ENCODE data around the gene HHLA2. TPM values are rescaled to one million over a fixed set of nuclear protein-coding genes. Genes with fewer than 3 reads are reported as not detected.

The HHLA2 gene
- polyA plus RNA-seq, 1 donor (not counting 4 experiments of a cell fraction or from before 2014, with no cell fraction given) = not detected

GRCh38 chr3:108376026-108376425, 79.7 kb downstream of the HHLA2 start:
- FAIRE-seq = no peak
- no peak for DNase-seq (ENCODE audit: low read depth, low spot score)

DNA sequence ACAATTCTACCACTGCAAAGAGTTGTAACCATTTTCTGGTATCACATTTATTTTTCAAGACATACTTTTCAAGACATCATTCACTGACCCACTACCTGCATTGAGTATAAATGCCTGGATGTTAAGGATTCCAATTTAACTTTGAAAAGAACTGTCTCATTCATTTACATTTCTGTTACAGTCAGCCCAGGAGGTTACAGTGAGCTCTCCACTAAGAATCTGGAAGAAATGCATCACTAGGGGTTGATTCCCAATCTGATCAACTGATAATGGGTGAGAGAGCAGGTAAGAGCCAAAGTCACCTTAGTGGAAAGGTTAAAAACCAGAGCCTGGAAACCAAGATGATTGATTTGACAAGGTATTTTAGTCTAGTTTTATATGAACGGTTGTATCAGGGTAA, 81.0 kb downstream of the HHLA2 start:
- Histone ChIP-seq H3K4me1 (ENCODE audit: control insufficient read depth, extremely low read depth, insufficient read depth, low read length) (no peaks in the 10 kb centered on the region), H2AFZ (ENCODE audit: control insufficient read depth, low read length) (no peak overlapping the region), H3K27me3 (ENCODE audit: control insufficient read depth, extremely low read depth, insufficient read depth, low read length) (no peaks in the 10 kb centered on the region), H3K27ac (ENCODE audit: control insufficient read depth, insufficient read depth, low read length) (no peak overlapping the region), H3K9me3 (ENCODE audit: control insufficient read depth, low read depth, low read length) (no peaks in the 10 kb centered on the region), H3K4me3 (ENCODE audit: control insufficient read depth in 2 of 3, extremely low read depth in 1 of 3, insufficient read depth in 2 of 3, low read depth in 1 of 3, low read length in 3 of 3) (no peak overlapping the region), H3K4me2 (ENCODE audit: control insufficient read depth, extremely low read depth, insufficient read depth, low read depth, low read length) (no peak overlapping the region), H3K36me3 (ENCODE audit: control insufficient read depth in 2 of 2, extremely low read depth in 1 of 2, insufficient read depth in 2 of 2, low read length in 2 of 2) (no peaks in the 10 kb centered on the region), H3K79me2 (ENCODE audit: control insufficient read depth, insufficient read depth, low read length) (no peaks in the 10 kb centered on the region), H3K9ac (ENCODE audit: control insufficient read depth, extremely low read depth, insufficient read depth, low read length) (no peak overlapping the region), H3K9me1 (ENCODE audit: control insufficient read depth, extremely low read depth, insufficient read depth, low read length) (no peaks in the 10 kb centered on the region), H4K20me1 (ENCODE audit: control insufficient read depth, extremely low read depth, insufficient read depth, low read length) (no peaks in the 10 kb centered on the region)
- dilution Hi-C loops (cut with MboI; ENCODE audit: extremely low pct_ligation_motif_present, low sequenced_read_pairs) = no loop called here
- no peak for FAIRE-seq
- no peak for DNase-seq (ENCODE audit: low read depth, low spot score)
- no peak for TF ChIP-seq EZH2 (IDR thresholded peaks at IDR 0.05; ENCODE audit: low read length)
- no peak for TF ChIP-seq CTCF (optimal IDR thresholded peaks at IDR 0.05 in 1 of 3, IDR thresholded peaks at IDR 0.05 in 1 of 3, conservative IDR thresholded peaks at IDR 0.05 in 1 of 3; ENCODE audit: extremely low read depth in 1 of 3, insufficient read depth in 2 of 3, low read length in 3 of 3)

More at GRCh38 chr3:108376026-108376425, 79.7 kb downstream of the HHLA2 start:
- no peak overlapping the region for H2AFZ ChIP-seq (ENCODE audit: control insufficient read depth, low read length)
- dilution Hi-C loops (cut with MboI; ENCODE audit: extremely low pct_ligation_motif_present, low sequenced_read_pairs) = no loop called here
- H4K20me1 ChIP-seq (ENCODE audit: control insufficient read depth, extremely low read depth, insufficient read depth, low read length) = no peaks in the 10 kb centered on the region
- H3K4me2 ChIP-seq (ENCODE audit: control insufficient read depth, extremely low read depth, insufficient read depth, low read depth, low read length) = no peak overlapping the region
- no peaks in the 10 kb centered on the region for H3K36me3 ChIP-seq (ENCODE audit: control insufficient read depth in 2 of 2, extremely low read depth in 1 of 2, insufficient read depth in 2 of 2, low read length in 2 of 2)
- TF ChIP-seq CTCF (optimal IDR thresholded peaks at IDR 0.05 in 1 of 3, IDR thresholded peaks at IDR 0.05 in 1 of 3, conservative IDR thresholded peaks at IDR 0.05 in 1 of 3; ENCODE audit: extremely low read depth in 1 of 3, insufficient read depth in 2 of 3, low read length in 3 of 3) (no peak), EZH2 (IDR thresholded peaks at IDR 0.05; ENCODE audit: low read length) (no peak)
- H3K79me2 ChIP-seq (ENCODE audit: control insufficient read depth, insufficient read depth, low read length) = no peaks in the 10 kb centered on the region
- no peaks in the 10 kb centered on the region for H3K9me1 ChIP-seq (ENCODE audit: control insufficient read depth, extremely low read depth, insufficient read depth, low read length)
- no peak overlapping the region for H3K4me3 ChIP-seq (ENCODE audit: control insufficient read depth in 2 of 3, extremely low read depth in 1 of 3, insufficient read depth in 2 of 3, low read depth in 1 of 3, low read length in 3 of 3)
- no peak overlapping the region for H3K9ac ChIP-seq (ENCODE audit: control insufficient read depth, extremely low read depth, insufficient read depth, low read length)
- H3K27ac ChIP-seq (ENCODE audit: control insufficient read depth, insufficient read depth, low read length) = no peak overlapping the region
- no peaks in the 10 kb centered on the region for H3K27me3 ChIP-seq (ENCODE audit: control insufficient read depth, extremely low read depth, insufficient read depth, low read length)
- no peaks in the 10 kb centered on the region for H3K9me3 ChIP-seq (ENCODE audit: control insufficient read depth, low read depth, low read length)
- no peaks in the 10 kb centered on the region for H3K4me1 ChIP-seq (ENCODE audit: control insufficient read depth, extremely low read depth, insufficient read depth, low read length)

Measured in keratinocyte (primary cell).